ENCODE data around the gene COL9A2.

COL9A2 gene

DNA sequence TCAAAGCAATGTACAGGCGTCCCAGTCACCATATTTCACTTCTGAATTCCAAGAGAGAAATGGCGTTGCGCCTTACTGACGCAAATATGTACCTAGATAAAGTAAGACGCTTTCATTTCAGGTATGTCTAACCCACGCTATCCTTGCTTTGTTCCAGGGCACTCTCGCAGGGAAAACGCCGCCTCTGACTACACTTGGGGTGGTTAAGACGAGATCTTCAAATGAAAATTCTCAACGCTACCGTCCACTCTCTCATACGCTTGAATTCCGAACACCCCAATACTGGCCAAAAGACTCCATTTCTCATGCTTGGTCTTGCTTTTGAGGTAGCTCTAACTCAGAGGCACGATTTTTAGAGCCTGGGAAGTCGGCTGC is 59.8 kb downstream of the COL9A2 start:
- DNase-seq: peak in 1 of 2 donors; percentile 49

DNA sequence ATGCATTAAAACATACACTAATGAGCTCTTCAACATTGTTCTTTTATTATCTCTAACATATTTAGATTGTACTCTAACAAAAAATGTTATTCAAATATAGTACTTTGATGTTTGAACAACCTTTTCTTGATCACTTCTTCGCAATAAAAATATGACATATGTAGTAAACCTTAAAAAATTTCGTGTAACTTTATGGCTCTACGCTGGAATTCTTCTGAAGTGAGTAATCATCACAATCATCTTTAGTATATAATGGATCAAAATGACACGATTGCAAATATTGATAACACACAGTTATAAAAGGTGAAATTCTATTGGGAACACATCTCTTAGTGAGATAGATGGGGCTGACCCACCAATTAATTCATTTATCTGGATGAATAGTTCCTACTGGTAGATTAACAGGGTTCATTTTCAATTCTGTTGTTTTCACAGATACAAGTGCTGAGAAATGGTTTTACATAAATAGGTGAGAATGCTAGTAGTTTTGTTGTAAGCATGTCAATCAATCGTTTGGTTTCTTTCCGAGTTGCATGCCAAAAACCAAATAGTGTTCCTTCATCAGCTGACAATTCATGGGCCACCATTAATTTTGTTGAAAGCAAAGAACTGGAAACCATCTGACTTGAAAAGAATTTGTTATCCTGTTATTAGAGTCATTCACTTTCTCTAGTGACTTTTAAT is 60.5 kb downstream of the COL9A2 start:
- no peak for DNase-seq

DNA sequence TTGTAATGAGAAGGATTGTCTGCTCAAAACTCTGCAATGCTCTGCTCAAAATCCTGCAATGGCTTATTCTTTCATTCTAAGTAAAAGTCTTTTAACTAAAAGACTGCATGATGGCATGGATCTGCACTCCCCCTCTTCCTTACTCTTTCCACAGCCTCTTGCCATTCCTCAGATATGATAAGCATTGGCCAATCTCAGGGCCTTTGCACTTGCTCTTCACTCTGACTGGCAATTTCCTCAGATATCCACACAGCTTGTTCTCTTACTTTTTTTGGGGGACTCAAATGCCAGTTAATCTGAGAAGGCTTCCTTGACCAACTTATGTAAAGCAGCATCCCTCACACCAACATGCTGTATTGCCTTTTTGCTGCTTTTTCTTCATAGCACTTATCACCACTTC is 61.9 kb downstream of the COL9A2 start:
- no peak for DNase-seq

DNA sequence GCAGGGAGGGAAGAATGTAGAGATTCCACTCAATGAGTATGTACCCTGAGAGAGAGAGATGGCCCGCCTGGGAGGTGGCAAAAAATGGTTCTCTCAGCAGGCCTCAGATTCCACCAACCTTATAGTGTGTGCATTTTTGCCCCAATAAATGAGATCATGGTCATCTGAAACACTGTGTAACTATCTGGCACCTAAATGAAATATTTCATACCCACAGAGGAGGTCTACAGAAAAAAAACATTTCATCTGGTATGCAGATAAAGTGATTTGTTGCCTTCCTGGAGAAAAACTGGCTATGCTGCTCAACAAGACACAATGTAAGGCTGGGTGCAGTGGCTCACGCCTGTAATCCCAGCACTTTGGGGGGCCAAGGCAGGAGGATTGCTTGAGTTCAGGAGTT is 64.5 kb downstream of the COL9A2 start:
- DNase-seq: no peak

DNA sequence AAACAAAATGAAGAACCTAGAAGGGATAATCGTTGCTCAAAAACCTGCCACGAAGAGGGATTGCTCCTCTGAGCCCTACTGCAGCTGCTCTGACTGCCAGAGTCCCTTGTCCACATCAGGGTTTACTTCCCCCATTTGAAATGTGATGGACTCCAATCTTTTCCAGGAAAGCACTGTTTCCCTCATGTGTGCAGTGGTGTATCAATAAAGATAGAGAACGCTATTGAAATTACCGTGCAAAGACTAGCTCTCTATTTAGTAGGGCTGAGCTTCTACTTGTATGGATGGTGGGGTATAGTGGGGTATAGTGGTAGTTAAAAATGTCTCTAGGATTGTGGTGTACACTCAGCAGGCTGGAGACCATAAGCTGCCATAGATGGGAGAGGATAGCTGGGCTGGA is 65.6 kb downstream of the COL9A2 start:
- DNase-seq: no peak

All from inflammatory macrophage (primary cell).